Fibroblast of the aortic adventitia (primary cell): ENCODE measurements around the gene DHRS13. TPM values are rescaled to one million over a fixed set of nuclear protein-coding genes. Genes with fewer than 3 reads are reported as not detected.

ENCODE experiments used
- DNase-seq: peaks from one replicate; pipeline ENCODE4 v3.0.0-alpha.2; 2010; ENCODE audit warnings: low read depth
- H3K4me3 ChIP-seq: 2 replicates; pipeline ENCODE4 v1.5.1; 2011; ENCODE audit warnings: low read depth, mild to moderate bottlenecking, control low read depth, low read length, moderate library complexity
- total RNA-seq: library from RNA; depleted of rRNA; stranded (reverse); fragments of >200 nt; gene quantifications from 2 replicates; pipeline ENCODE4 v1.2.3, GENCODE V29; 2012; ENCODE audit warnings: low replicate concordance
- TF ChIP-seq, protein P1 (sequence below): IDR thresholded peaks from 2 replicates; pipeline ENCODE4 v1.5.1; 2011; ENCODE audit warnings: mild to moderate bottlenecking, low read length, control low read depth, inconsistent platforms; ENCODE audit not compliant: insufficient read depth

DHRS13 gene
- total RNA-seq, 1 donor, result 5.6 TPM

DNA sequence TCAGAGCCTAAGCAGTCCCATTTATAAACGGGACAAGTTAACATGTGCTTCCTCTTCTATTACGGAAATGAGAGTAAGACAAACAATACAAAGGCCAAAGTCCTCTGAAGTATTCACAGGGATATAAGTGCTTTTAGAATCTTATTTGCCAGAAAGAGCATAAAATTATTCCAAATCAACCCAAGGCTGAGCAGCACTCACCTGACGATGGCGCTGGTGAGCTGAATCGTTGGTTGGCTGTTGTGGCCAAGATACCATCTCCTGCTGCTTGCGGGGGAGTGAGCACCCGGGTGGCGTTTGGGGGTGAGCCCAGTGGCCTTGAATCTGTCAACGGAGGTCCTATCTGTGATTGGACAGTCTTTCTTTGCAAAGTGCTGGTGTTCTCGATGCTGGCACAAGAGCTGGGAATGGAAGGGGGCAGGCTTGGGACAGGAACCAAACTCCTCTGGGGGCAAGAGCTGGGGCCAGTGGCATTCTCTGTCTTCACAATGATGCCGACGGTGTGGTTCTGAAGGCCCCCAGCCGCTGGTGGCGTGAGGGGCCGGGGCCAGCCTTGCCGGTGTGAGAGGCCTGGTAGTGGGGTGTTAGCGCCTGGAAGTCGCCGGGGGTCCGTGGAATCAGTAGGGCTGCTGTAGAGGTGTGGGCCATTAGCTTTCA lies 9.5 kb upstream of the DHRS13 start:
- DNase-seq, result no peak
- H3K4me3 ChIP-seq, result no peak overlapping the region
- TF ChIP-seq, protein P1, sequence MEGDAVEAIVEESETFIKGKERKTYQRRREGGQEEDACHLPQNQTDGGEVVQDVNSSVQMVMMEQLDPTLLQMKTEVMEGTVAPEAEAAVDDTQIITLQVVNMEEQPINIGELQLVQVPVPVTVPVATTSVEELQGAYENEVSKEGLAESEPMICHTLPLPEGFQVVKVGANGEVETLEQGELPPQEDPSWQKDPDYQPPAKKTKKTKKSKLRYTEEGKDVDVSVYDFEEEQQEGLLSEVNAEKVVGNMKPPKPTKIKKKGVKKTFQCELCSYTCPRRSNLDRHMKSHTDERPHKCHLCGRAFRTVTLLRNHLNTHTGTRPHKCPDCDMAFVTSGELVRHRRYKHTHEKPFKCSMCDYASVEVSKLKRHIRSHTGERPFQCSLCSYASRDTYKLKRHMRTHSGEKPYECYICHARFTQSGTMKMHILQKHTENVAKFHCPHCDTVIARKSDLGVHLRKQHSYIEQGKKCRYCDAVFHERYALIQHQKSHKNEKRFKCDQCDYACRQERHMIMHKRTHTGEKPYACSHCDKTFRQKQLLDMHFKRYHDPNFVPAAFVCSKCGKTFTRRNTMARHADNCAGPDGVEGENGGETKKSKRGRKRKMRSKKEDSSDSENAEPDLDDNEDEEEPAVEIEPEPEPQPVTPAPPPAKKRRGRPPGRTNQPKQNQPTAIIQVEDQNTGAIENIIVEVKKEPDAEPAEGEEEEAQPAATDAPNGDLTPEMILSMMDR, result peak; percentile 24

DNA sequence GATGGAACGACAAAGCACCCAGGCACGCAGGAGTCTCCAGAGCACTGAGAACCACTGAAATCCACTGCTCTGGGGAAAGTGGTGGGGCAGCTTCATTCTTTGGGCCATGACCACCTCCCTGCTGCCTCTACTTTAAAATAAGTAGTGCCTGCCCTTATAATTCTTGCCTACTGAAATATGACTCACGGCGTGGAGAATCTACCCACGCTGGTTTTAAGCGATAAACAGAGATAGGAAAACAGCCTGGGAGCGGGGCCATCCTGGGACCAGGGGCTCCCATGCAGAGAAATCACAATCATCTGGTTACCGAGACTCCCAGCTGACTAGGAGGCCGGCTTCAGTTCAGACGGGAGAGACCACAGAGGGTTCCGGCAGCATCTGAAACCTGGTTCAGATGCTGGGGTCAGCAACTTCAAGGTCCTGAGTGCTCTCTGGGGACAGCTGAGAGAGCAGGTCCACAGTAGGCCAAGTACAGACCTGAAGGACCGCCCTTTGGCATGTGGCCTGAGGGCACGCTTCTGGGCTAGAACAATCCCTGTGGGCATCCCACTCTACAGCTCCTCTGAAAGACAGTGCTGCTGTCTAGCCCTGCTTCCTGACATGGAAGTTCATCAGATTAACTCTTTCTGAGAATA lies 8.6 kb upstream of the DHRS13 start:
- no peak for DNase-seq
- TF ChIP-seq, protein P1, result no peak
- H3K4me3 ChIP-seq, result no peak overlapping the region

DNA sequence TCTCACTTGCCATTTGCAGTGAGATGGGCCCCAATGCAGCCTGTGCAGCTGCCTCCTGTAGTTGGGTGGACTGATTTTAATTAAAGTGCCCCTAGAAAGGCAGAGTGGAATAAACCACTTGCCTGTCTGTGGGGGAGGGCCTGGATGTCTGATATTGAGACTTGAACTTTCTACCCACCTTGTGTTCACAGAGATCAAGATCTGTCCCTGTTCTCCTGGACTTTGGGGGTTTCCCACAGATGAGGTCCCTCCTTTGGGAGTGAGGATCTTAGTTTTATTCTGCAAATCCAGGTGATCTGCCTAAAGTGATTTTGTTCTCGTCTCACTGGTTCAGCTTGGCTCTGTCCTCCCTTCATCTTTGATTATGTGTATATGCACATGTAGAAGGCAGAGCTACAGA lies 7.7 kb upstream of the DHRS13 start:
- DNase-seq, result no peak
- TF ChIP-seq, protein P1, result no peak
- no peak overlapping the region for H3K4me3 ChIP-seq

- TF ChIP-seq, protein P1, result no peak
- H3K4me3 ChIP-seq, result no peak overlapping the region
- DNase-seq, result peak; percentile 87
Observed at GRCh38 chr17:28908640-28909167, 5.8 kb upstream of the DHRS13 start.

GRCh38 chr17:28907709-28908475 lies 5.0 kb upstream of the DHRS13 start:
- TF ChIP-seq, protein P1, result no peak
- H3K4me3 ChIP-seq, result no peak overlapping the region
- DNase-seq, result peak; percentile 78

GRCh38 chr17:28906706-28907438 lies 4.0 kb upstream of the DHRS13 start:
- H3K4me3 ChIP-seq, result no peak overlapping the region
- TF ChIP-seq, protein P1, result no peak
- no peak for DNase-seq
